BE2C (cell line): ENCODE measurements around the gene NRBF2. TPM values are rescaled to one million over a fixed set of nuclear protein-coding genes. Genes with fewer than 3 reads are reported as not detected.
"Not testable (repeated sequence)": the region's sequence is repeated elsewhere in the genome, so short reads cannot be mapped to it uniquely, and the experiment has no call there.

Source experiments
- DNase-seq: peaks from one replicate; pipeline ENCODE4 v3.0.0-alpha.2; 2020
- H3K27me3 ChIP-seq: fragments of 250-450 bp; sonication (Bioruptor Pico); 2 replicates; pipeline ENCODE4 v1.5.1; 2020; ENCODE audit warnings: mild to moderate bottlenecking
- H3K36me3 ChIP-seq: fragments of 250-450 bp; sonication (Bioruptor Pico); 2 replicates; pipeline ENCODE4 v1.5.1; 2020; ENCODE audit warnings: mild to moderate bottlenecking
- H3K4me1 ChIP-seq: fragments of 250-450 bp; sonication (Bioruptor Pico); 2 replicates; pipeline ENCODE4 v1.5.1; 2020
- H3K4me3 ChIP-seq: 2 replicates; pipeline ENCODE4 v1.5.1; 2011; ENCODE audit warnings: low read depth, low read length
- H3K9me3 ChIP-seq: fragments of 250-450 bp; sonication (Bioruptor Pico); 2 replicates; pipeline ENCODE4 v1.5.1; 2020
- CTCF ChIP-seq: IDR thresholded peaks from 2 replicates; pipeline ENCODE4 v1.5.1; 2012; ENCODE audit warnings: mild to moderate bottlenecking, low read depth, low read length
- polyA plus RNA-seq: library from polyadenylated mRNA; unstranded; fragments of >200 nt; gene quantifications from one replicate; pipeline ENCODE4 v1.2.1, GENCODE V29; 2012; ENCODE audit warnings: low read depth, missing spikeins; ENCODE audit not compliant: insufficient read length, insufficient read depth

The NRBF2 gene
- 20.7 TPM for polyA plus RNA-seq

GRCh38 chr10:63133056-63133820 is at the start of gene NRBF2:
Gene NRBF2 (plus strand): TSS chr10:63133328. CDS start chr10:63133471, 143 bp downstream.
- peak; percentile 9; the same call in 1 of the 2 replicates for TF ChIP-seq CTCF

DNA sequence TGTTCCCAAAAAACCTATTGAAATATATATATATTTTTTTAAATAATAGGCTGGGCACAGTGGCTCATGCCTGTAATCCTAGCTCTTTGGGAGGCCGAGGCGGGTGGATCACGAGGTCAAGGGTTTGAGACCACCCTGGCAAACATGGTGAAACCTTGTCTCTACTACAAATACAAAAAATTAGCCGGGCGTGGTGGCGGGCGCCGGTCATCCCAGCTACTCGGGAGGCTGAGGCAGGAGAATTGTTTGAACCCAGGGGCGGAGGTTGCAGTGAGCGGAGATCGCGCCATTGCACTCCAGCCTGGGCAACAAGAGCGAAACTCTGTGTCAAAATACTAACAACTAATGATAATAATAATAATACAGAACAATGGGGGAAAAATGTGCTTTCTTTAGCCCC is 49.7 kb upstream of the NRBF2 start:
- not testable (repeated sequence) for H3K36me3 ChIP-seq, H3K27me3 ChIP-seq, H3K4me3 ChIP-seq, DNase-seq, H3K9me3 ChIP-seq, H3K4me1 ChIP-seq

More at GRCh38 chr10:63133056-63133820, at the start of gene NRBF2:
- Histone ChIP-seq H3K27me3 (no peaks in the 10 kb centered on the region), H3K36me3 (no peaks in the 10 kb centered on the region), H3K4me1 (no peaks in the 10 kb centered on the region), H3K4me3 (peak within 1 kb of the TSS; percentile 88), H3K9me3 (no peaks in the 10 kb centered on the region)
- peak; percentile 98 for DNase-seq

GRCh38 chr10:63083904-63084689 is 49.0 kb upstream of the NRBF2 start:
- Histone ChIP-seq H3K4me3 (no peak overlapping the region), H3K4me1 (no peaks in the 10 kb centered on the region), H3K36me3 (no peaks in the 10 kb centered on the region), H3K9me3 (no peaks in the 10 kb centered on the region), H3K27me3 (no peaks in the 10 kb centered on the region)
- peak; percentile 21 for DNase-seq
- peak; percentile 64 for TF ChIP-seq CTCF

GRCh38 chr10:63084690-63085382 is 48.3 kb upstream of the NRBF2 start:
- Histone ChIP-seq H3K36me3 (no peaks in the 10 kb centered on the region), H3K9me3 (no peaks in the 10 kb centered on the region), H3K4me3 (no peak overlapping the region), H3K4me1 (no peaks in the 10 kb centered on the region), H3K27me3 (no peaks in the 10 kb centered on the region)
- TF ChIP-seq CTCF: no peak
- no peak for DNase-seq

GRCh38 chr10:63093227-63093626 is 39.9 kb upstream of the NRBF2 start:
- no peak for DNase-seq
- H3K4me3 ChIP-seq: no peak overlapping the region
- H3K9me3 ChIP-seq: no peaks in the 10 kb centered on the region
- no peaks in the 10 kb centered on the region for H3K27me3 ChIP-seq
- H3K36me3 ChIP-seq: no peaks in the 10 kb centered on the region
- no peak for TF ChIP-seq CTCF
- H3K4me1 ChIP-seq: no peaks in the 10 kb centered on the region

- Histone ChIP-seq H3K9me3 (no peaks in the 10 kb centered on the region), H3K4me1 (no peaks in the 10 kb centered on the region), H3K27me3 (no peaks in the 10 kb centered on the region), H3K4me3 (no peak overlapping the region), H3K36me3 (no peaks in the 10 kb centered on the region)
- DNase-seq: no peak
- TF ChIP-seq CTCF: no peak
Measured at GRCh38 chr10:63094405-63094804, 38.7 kb upstream of the NRBF2 start.
